ENCODE data around the gene TLE6. TPM values are rescaled to one million over a fixed set of nuclear protein-coding genes. Genes with fewer than 3 reads are reported as not detected.

The TLE6 gene
- total RNA-seq, 1 donor from 2014 or later: not detected

- peaks cover 12% of the 10 kb centered on the region for H3K27me3 Mint-ChIP-seq (ENCODE audit: unreplicated experiment)
Measured at GRCh38 chr19:3020321-3020960, 43.1 kb downstream of the TLE6 start.

DNA sequence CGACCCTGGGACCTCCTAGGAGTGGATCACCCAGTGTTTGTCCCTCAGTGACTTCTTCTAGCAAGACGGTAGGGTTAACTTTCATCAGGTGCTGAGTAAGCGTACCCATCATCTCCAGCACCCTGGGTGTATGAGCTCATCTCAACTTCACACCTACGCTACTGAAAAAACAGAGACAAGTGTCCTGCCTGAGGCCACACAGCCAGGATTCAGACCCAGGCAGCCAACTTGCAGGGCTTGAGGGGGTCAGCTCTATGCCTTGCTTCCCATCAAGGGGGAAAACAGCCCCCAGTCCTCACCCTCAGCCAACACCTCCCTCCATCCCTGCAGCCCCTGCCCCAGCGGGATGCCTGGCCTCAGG is 47.1 kb downstream of the TLE6 start:
- Mint-ChIP-seq H3K4me1 (ENCODE audit: low read depth, unreplicated experiment) (no peaks in the 10 kb centered on the region), H3K4me3 (ENCODE audit: unreplicated experiment) (no peak overlapping the region), H3K27ac (ENCODE audit: unreplicated experiment) (no peak overlapping the region), H3K27me3 (ENCODE audit: unreplicated experiment) (peaks cover 20% of the 10 kb centered on the region), H3K36me3 (ENCODE audit: unreplicated experiment) (no peaks in the 10 kb centered on the region), H3K9me3 (ENCODE audit: unreplicated experiment) (peaks cover 3% of the 10 kb centered on the region)
- TF ChIP-seq CTCF (IDR thresholded peaks at IDR 0.05; ENCODE audit: partially characterized antibody, unreplicated experiment): no peak
- no peak for DNase-seq

More at GRCh38 chr19:3020321-3020960, 43.1 kb downstream of the TLE6 start:
- no peak overlapping the region for H3K27ac Mint-ChIP-seq (ENCODE audit: unreplicated experiment)
- no peaks in the 10 kb centered on the region for H3K36me3 Mint-ChIP-seq (ENCODE audit: unreplicated experiment)
- H3K4me3 Mint-ChIP-seq (ENCODE audit: unreplicated experiment): no peak overlapping the region
- H3K9me3 Mint-ChIP-seq (ENCODE audit: unreplicated experiment): peaks cover 4% of the 10 kb centered on the region
- TF ChIP-seq CTCF (IDR thresholded peaks at IDR 0.05; ENCODE audit: partially characterized antibody, unreplicated experiment): no peak
- no peak for DNase-seq
- H3K4me1 Mint-ChIP-seq (ENCODE audit: low read depth, unreplicated experiment): no peaks in the 10 kb centered on the region

- Mint-ChIP-seq H3K27me3 (ENCODE audit: unreplicated experiment) (peaks cover 20% of the 10 kb centered on the region), H3K9me3 (ENCODE audit: unreplicated experiment) (peaks cover 3% of the 10 kb centered on the region), H3K4me1 (ENCODE audit: low read depth, unreplicated experiment) (no peaks in the 10 kb centered on the region), H3K36me3 (ENCODE audit: unreplicated experiment) (no peaks in the 10 kb centered on the region), H3K4me3 (ENCODE audit: unreplicated experiment) (no peak overlapping the region), H3K27ac (ENCODE audit: unreplicated experiment) (no peak overlapping the region)
- TF ChIP-seq CTCF (IDR thresholded peaks at IDR 0.05; ENCODE audit: partially characterized antibody, unreplicated experiment): no peak
- no peak for DNase-seq
Measured at GRCh38 chr19:3024870-3025548, 47.6 kb downstream of the TLE6 start.

GRCh38 chr19:3025549-3025886 is 48.2 kb downstream of the TLE6 start:
- H3K27me3 Mint-ChIP-seq (ENCODE audit: unreplicated experiment): peaks cover 19% of the 10 kb centered on the region
- TF ChIP-seq CTCF (IDR thresholded peaks at IDR 0.05; ENCODE audit: partially characterized antibody, unreplicated experiment): no peak
- H3K4me3 Mint-ChIP-seq (ENCODE audit: unreplicated experiment): no peak overlapping the region

DNA sequence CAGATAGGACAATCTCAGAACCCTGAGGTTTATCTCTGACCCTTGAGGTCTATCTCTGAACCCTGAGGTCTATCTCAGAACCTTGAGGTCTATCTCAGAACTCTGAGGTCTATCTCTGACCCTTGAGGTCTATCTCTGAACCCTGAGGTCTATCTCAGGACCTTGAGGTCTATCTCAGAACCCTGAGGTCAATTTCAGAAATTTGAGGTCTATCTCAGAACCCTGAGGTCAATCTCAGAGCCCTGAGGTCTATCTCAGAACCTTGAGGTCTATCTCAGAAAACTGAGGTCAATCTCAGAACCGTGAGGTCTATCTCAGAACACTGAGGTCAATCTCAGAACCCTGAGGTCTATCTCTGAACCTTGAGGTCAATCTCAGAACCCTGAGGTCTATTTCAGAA is 49.4 kb downstream of the TLE6 start:
- Mint-ChIP-seq H3K4me1 (ENCODE audit: low read depth, unreplicated experiment) (no peaks in the 10 kb centered on the region), H3K27me3 (ENCODE audit: unreplicated experiment) (peaks cover 28% of the 10 kb centered on the region), H3K27ac (ENCODE audit: unreplicated experiment) (no peak overlapping the region)

More at GRCh38 chr19:3025549-3025886, 48.2 kb downstream of the TLE6 start:
- Mint-ChIP-seq H3K36me3 (ENCODE audit: unreplicated experiment) (no peaks in the 10 kb centered on the region), H3K4me1 (ENCODE audit: low read depth, unreplicated experiment) (no peaks in the 10 kb centered on the region), H3K27ac (ENCODE audit: unreplicated experiment) (no peak overlapping the region), H3K9me3 (ENCODE audit: unreplicated experiment) (peaks cover 3% of the 10 kb centered on the region)
- DNase-seq: no peak

More for the DNA sequence above, 49.4 kb downstream of the TLE6 start:
- TF ChIP-seq CTCF (IDR thresholded peaks at IDR 0.05; ENCODE audit: partially characterized antibody, unreplicated experiment): no peak
- Mint-ChIP-seq H3K9me3 (ENCODE audit: unreplicated experiment) (peaks cover 7% of the 10 kb centered on the region), H3K36me3 (ENCODE audit: unreplicated experiment) (no peaks in the 10 kb centered on the region), H3K4me3 (ENCODE audit: unreplicated experiment) (no peak overlapping the region)
- DNase-seq: no peak
